PC-3 (cell line): Measurements from ENCODE around the gene SNRNP27. TPM values are rescaled to one million over a fixed set of nuclear protein-coding genes. Genes with fewer than 3 reads are reported as not detected.

ENCODE experiments used
- ATAC-seq: fragments of 200-7000 bp; cut with Tn5 transposase; 2 replicates; pipeline ENCODE4 v1.9.1; 2020; ENCODE audit warnings: mild to moderate bottlenecking, moderate library complexity
- BruUV-seq: library from RNA; stranded (reverse); fragments of 400-500 nt; replicated peaks from 2 replicates; lab custom pipeline; 2021; lab: Mats Ljungman, UMichigan
- CTCF ChIA-PET: fragments of 300-600 bp; sonication (Branson Sonifier 250); formaldehyde crosslinking; loops from one replicate; lab custom pipeline; 2022; ENCODE audit warnings: antibody characterized with exemption; lab: Charles Lee
- POLR2A ChIA-PET: fragments of 300-600 bp; sonication (Branson Sonifier 250); formaldehyde crosslinking; loops from one replicate; lab custom pipeline; 2022; ENCODE audit warnings: antibody characterized with exemption; ENCODE audit not compliant: unreplicated experiment; lab: Charles Lee
- DNase-seq: peaks from one replicate; pipeline ENCODE4 v3.0.0-alpha.2; 2015
- H2AFZ ChIP-seq: fragments of 300-600 bp; sonication (generic); 2 replicates; pipeline ENCODE4 v1.6.0; 2016; ENCODE audit warnings: antibody characterized with exemption, low read length
- H3F3A ChIP-seq: fragments of 300-600 bp; sonication (generic); one replicate; pipeline ENCODE4 v1.6.0; 2017; ENCODE audit warnings: antibody characterized with exemption, low read length, control low read depth, mild to moderate bottlenecking; ENCODE audit not compliant: unreplicated experiment
- H3K27ac ChIP-seq: fragments of 300-600 bp; sonication (generic); 2 replicates; pipeline ENCODE4 v1.5.1; 2016; ENCODE audit warnings: mild to moderate bottlenecking, low read length
- H3K27me3 ChIP-seq: fragments of 300-600 bp; sonication (generic); 2 replicates; pipeline ENCODE4 v1.6.1; 2016; ENCODE audit warnings: low read length, mixed read lengths
- H3K36me3 ChIP-seq: fragments of 300-600 bp; sonication (generic); 2 replicates; pipeline ENCODE4 v1.6.1; 2016; ENCODE audit warnings: low read depth, mixed run types, low read length, mixed read lengths
- H3K4me1 ChIP-seq: fragments of 300-600 bp; sonication (generic); 2 replicates; pipeline ENCODE4 v1.5.1; 2016; ENCODE audit warnings: low read length; ENCODE audit not compliant: insufficient read depth
- H3K4me2 ChIP-seq: fragments of 300-600 bp; sonication (generic); 2 replicates; pipeline ENCODE4 v1.6.0; 2016; ENCODE audit warnings: low read length
- H3K4me3 ChIP-seq: fragments of 300-600 bp; sonication (generic); 2 replicates; pipeline ENCODE4 v1.5.1; 2016; ENCODE audit warnings: mild to moderate bottlenecking, low read length, mixed read lengths
- H3K79me2 ChIP-seq: fragments of 300-600 bp; sonication (generic); 2 replicates; pipeline ENCODE4 v1.6.1; 2017; ENCODE audit warnings: low read length, mixed read lengths
- H3K9ac ChIP-seq: fragments of 300-600 bp; sonication (generic); 2 replicates; pipeline ENCODE4 v1.6.0; 2016; ENCODE audit warnings: mild to moderate bottlenecking, low read length
- H3K9me2 ChIP-seq: fragments of 300-600 bp; sonication (generic); replicated peaks from 2 replicates; pipeline ENCODE4 v1.6.1; 2016; ENCODE audit warnings: mixed run types, low read length, mixed read lengths
- H3K9me3 ChIP-seq: fragments of 300-600 bp; sonication (generic); 2 replicates; pipeline ENCODE4 v1.6.1; 2016; ENCODE audit warnings: low read length, mixed read lengths
- H4K20me1 ChIP-seq: fragments of 300-600 bp; sonication (generic); 2 replicates; pipeline ENCODE4 v1.6.1; 2016; ENCODE audit warnings: low read length, mixed read lengths
- CTCF ChIP-seq: fragments of 300-600 bp; sonication (generic); conservative IDR thresholded peaks from 2 replicates; pipeline ENCODE4 v1.5.1; 2017; ENCODE audit warnings: antibody characterized with exemption, low read depth, mild to moderate bottlenecking, low read length
- EZH2 ChIP-seq: fragments of 300-600 bp; sonication (generic); IDR thresholded peaks from one replicate; pipeline ENCODE4 v1.6.1; 2017; ENCODE audit warnings: antibody characterized with exemption, mild to moderate bottlenecking, low read length; ENCODE audit not compliant: unreplicated experiment
- EZH2phosphoT487 ChIP-seq: fragments of 300-600 bp; sonication (generic); IDR thresholded peaks from 2 replicates; pipeline ENCODE4 v1.6.1; 2018; ENCODE audit warnings: mild to moderate bottlenecking, antibody characterized with exemption, low read length, borderline replicate concordance
- intact Hi-C: fragments of 100-400 bp; cut with micrococcal nuclease; formaldehyde crosslinking; loops from 2 replicates; pipeline ENCODE4 v1.9.0; 2023
- total RNA-seq: library from RNA; depleted of rRNA; stranded (reverse); fragments of >200 nt; gene quantifications from 2 replicates; pipeline ENCODE4 v1.2.3, GENCODE V29; 2014

Gene SNRNP27
- total RNA-seq, 1 experiment from 2014 or later, result 44.1 TPM

DNA sequence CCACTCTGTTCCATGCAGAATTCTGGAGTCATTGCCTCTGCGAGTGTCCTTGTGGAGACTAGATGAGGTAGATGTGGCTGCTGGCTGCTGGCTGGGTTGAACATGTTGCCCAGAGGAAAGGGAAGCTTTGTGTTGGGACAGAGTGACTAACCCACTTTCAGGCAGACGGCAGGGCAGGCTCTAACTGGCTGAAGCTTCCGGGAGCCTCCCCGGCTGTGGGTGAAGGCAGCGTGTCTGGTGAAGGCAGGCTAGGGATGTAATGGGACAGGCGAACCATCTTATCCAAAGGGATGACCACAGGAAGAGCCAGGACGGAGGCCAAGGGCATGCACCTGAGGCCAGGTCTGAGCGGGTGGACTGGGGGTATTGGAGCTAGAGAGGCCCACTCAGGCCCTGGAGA is 51.7 kb downstream of the SNRNP27 start:
- Histone ChIP-seq H3K9me3 (no peaks in the 10 kb centered on the region), H3F3A (peaks cover 12% of the 10 kb centered on the region), H4K20me1 (no peaks in the 10 kb centered on the region), H3K79me2 (no peaks in the 10 kb centered on the region), H3K36me3 (peaks cover 11% of the 10 kb centered on the region; the same call in 1 of the 2 replicates), H2AFZ (peak overlapping the region; percentile 48; the same call in 1 of the 2 replicates), H3K4me3 (no peak overlapping the region), H3K9ac (peak overlapping the region; percentile 75), H3K27me3 (no peaks in the 10 kb centered on the region), H3K9me2 (no peaks in the 10 kb centered on the region), H3K4me2 (peak overlapping the region; percentile 69), H3K4me1 (peaks cover 53% of the 10 kb centered on the region), H3K27ac (peak overlapping the region; percentile 98)
- TF ChIP-seq EZH2phosphoT487 (no peak), CTCF (no peak), EZH2 (no peak)
- no TSS peak for BruUV-seq
- intact Hi-C loops, result no loop called here
- DNase-seq (peak; percentile 76), ATAC-seq (peak; percentile 64)
- ChIA-PET CTCF (no interaction called here), POLR2A (interaction anchor here (0.5 kb wide), 1 partner anchor 53 kb away, joined by 6 read pairs; no protein-coding TSS in a partner anchor)

DNA sequence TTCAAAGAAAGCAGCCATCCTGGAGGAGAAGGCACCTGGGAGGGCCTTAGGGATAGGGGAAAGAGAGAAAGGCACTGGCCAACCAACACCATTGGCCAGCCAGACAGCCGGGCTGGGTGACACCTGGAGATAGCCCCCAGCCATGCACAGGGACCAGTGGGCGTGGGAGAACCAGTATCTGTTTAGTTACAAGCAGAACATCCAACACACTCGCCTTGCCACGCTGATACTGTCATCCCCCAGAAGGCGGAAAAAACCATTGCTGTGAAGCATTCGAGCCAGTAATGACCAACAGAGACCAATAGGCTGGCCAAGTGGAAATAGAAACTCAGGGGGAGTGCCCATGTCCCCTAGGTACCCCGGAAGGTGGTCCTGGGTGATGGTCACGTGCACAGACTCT is 52.2 kb downstream of the SNRNP27 start:
- Histone ChIP-seq H3K9ac (peak overlapping the region; percentile 75), H3K4me2 (peak overlapping the region; percentile 69), H3F3A (peaks cover 12% of the 10 kb centered on the region), H3K27ac (peak overlapping the region; percentile 98), H3K79me2 (no peaks in the 10 kb centered on the region), H3K4me3 (peak overlapping the region; percentile 17; the same call in 1 of the 2 replicates), H3K9me3 (no peaks in the 10 kb centered on the region), H3K9me2 (no peaks in the 10 kb centered on the region), H3K36me3 (peaks cover 11% of the 10 kb centered on the region; the same call in 1 of the 2 replicates), H2AFZ (peak overlapping the region; percentile 48; the same call in 1 of the 2 replicates), H3K27me3 (no peaks in the 10 kb centered on the region), H4K20me1 (no peaks in the 10 kb centered on the region), H3K4me1 (peaks cover 53% of the 10 kb centered on the region)
- BruUV-seq, result no TSS peak
- ChIA-PET POLR2A (interaction anchor here (1.5 kb wide), 1 partner anchor 31 kb away, joined by 3 read pairs; the partner anchor contains the start of gene MXD1), CTCF (no interaction called here)
- DNase-seq, result no peak
- ATAC-seq, result peak; percentile 3
- intact Hi-C loops, result loop anchor here (1.0 to 2.0 kb wide), 5 partner anchors 14 to 196 kb away; no protein-coding TSS in a partner anchor
- TF ChIP-seq CTCF (no peak), EZH2phosphoT487 (no peak), EZH2 (no peak)
